Stimulated activated CD8-positive, alpha-beta memory T cell treated with anti-CD3 and anti-CD28 coated beads, Interleukin-7, amount 100 ng/mL, for 48 hours (primary cell): ENCODE measurements around the gene CBLN3.

Experiments used
- DNase-seq, 2 donors: peaks; one replicate each; pipeline ENCODE4 v3.0.0-alpha.2; 2020; ENCODE audit warnings: low read depth in 1 of 2; ENCODE audit errors: extremely low read depth in 1 of 2

CBLN3 gene

DNA sequence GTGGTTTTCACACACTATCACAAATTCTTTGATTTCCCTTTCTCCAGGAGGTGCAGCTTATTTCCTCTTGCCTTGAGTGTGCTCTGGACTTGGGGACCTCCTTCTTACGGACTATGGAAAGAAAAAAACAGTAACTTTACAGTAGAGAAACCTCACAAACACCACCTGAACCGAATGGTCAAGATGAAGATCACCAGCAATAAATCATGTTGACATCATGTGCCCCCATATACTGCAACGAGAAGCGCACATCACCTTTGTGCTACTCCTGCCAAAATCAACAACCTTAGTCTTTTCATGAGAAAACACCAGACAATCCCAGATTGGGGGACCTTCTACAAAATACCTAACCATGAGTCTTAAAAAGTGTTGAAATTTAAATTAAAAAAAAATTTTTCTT, 43.9 kb downstream of the CBLN3 start:
- DNase-seq: no peak

DNA sequence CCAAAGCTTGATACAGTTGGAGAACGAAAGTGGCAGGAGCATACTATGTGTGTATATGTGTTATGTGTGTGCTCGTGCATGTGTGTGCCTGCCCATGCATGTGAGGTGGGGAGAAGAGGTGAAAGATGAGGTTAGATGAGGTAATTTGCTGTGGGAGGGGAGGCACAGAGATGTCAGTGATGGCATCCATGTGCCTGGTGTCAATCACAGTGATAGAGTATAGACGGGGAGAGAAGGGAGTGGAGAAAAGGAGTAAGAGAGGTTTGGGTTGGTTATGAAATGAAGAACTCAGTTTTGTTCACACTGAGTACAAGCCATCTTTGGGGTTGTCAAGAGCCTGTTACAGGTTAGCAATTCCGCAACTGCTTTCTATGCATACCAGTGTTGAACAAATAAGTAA, 45.3 kb downstream of the CBLN3 start:
- DNase-seq: no peak

DNA sequence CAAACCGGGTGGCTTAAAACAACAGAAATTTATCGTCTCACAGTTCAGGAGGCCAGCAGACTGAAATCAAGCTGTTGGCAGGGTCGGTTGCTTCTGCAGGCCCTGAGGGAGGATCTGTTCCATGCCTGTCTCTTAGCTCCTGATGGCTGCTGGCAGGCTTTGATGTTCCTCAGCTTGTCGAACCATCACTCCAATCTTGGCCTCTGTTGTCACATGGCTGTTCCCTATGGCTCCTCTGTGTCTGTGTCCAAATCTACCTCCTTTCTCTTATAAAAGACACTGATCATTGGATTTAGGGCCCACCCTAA, 47.5 kb downstream of the CBLN3 start:
- no peak for DNase-seq

DNA sequence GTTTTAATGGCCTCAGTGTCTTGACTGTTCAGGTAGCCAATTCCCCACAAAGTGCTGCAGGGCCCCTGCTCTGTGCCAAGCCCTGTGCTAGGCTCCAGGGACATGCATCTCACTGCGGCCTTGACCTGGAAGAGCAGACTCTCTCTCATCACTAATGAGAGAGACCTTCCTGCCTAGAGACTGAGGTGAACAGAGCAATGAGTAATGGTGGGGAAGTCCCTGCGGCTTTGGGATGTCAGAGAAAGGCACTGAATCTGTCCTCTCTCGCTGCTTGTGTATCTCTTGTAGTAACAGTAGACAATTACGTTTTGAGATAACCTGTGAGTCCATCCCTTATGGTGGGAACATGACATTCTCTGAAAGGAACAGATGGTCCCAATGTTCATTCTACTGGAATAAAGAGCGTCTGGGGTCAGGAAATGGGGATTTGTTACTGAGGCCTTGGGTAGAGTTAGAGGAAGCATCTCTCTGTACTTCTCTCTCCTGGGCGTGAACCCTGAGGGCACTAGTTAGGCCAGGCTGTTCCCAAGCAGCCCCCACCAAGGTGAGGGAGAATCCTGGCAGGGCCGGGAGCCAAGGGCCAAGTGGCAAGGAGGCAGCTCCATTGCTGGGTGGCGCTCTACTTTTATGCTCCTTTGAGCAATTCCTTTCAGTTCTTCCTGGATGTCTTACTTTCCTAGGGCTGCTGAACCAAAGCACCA, 48.0 kb downstream of the CBLN3 start:
- no peak for DNase-seq

DNA sequence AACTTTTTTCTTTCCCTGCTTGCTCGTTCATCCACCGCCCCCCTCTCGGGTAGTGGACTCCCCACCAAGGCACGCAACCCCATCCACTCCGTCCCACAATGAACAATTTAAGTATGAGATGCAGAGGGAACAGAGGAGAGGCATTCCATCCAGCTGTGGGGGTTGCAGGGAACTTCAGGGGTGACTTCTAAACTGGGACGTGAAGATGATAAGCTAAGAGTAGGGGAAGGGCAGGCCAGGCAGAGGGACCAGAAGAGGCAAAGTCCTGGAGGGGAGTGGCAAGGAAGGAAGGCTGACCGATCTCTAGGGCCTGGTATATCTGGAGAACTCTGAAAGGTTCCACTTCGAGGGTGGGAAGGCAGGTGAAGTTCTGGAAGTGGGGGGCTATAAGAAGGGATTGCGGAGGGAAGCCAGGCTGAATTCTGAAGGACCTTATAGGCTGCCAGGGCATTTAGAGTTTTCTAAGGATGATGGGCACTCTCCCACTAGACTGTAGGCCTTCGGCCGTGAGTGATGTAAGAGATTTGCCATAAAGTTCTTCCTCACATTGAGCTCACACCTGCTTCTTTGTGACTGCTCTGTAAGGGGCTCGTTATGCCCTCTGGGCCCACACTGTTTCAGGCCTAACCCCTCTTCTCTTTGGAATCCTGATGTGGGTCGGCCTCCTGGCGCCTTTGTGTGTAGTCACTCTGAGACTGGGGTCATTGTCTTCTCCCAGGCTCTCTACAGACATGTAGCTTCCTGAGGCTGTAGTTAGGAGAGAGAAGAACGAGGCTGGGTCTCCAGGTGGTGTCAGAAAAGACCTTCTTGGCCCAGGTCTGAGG, 49.3 kb downstream of the CBLN3 start:
- no peak for DNase-seq

DNA sequence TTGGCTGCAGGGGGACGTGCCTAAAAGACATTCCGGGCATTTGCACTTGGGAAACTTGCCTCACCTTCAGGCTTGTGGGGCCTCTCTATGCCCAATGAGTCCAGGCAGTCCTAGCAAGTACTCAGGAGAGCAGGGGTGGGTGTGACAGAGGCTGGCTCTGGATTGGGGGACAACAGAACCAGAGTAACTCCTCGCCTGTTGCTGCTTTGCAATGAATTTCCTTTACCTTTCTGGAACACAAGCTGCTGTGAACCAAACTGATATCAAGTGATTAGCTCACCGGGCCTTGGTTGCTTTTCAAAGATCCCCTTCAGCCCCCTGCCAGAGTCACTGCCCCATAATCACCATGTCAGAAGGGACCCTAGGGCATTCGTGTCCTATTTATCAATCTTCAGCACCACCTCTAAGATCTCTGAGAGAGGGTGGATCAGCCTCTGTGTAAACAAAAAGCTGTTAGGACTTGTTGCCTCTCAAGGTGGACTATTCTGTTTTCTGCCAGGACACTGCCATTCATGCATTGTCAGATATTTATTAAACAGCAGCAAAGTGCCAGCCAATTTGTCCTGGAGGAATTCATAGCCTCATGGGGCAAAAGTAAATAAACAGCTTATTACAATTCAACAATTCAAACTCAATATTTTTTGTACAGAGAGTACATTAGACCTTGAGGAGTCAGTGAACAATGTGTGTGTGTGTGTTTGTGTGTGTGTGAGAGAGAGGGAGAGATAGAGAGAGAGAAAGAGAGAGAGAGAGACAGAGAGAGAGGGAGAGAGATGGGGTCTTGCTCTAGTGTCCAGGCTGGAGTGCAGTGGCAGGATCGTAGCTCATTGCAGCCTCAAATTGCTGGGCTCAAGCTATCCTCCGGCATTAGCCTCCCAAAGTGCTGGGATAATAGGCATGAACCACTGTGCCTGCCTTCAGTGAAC, 50.2 kb downstream of the CBLN3 start:
- DNase-seq: no peak

DNA sequence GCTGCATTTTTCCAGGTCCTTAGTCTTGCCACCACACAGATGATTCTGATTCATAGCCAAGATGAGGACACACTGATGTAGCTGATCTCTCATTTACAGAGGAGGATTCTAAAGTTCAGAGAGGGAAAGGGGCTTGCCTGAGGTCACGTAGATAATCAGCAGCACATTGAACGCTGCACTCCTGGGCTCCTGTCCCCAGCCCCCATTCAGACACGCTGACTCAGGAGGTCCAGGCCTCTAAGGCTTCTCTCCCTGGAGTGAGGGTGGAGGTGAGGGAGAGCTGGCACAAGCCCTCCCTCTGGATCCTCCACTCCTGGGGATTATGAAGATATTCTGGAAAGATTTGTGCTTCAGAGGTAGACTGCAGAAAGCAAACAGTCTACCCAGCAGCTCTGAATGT, 51.1 kb downstream of the CBLN3 start:
- DNase-seq: no peak

- DNase-seq: no peak
Measured at GRCh38 chr14:24377657-24378056, 51.8 kb downstream of the CBLN3 start.

GRCh38 chr14:24377126-24377525, 52.3 kb downstream of the CBLN3 start:
- no peak for DNase-seq
